GM23338 (cell line): ENCODE results near the gene SULT2B1. TPM values are rescaled to one million over a fixed set of nuclear protein-coding genes. Genes with fewer than 3 reads are reported as not detected.

Source experiments
- ATAC-seq: fragments of 200-7000 bp; cut with Tn5 transposase; 3 replicates; pipeline ENCODE4 v1.9.1; 2020
- DNase-seq: peaks from one replicate; pipeline ENCODE4 v3.0.0-alpha.2; 2015; ENCODE audit warnings: low spot score
- H2AFZ ChIP-seq: fragments of 200-600 bp; sonication (generic); 2 replicates; pipeline ENCODE4 v1.8.0; 2016; ENCODE audit warnings: antibody characterized with exemption, mild to moderate bottlenecking, moderate library complexity
- H3F3A ChIP-seq: fragments of 200-600 bp; sonication (generic); replicated peaks from 2 replicates; pipeline ENCODE4 v1.8.0; 2017; ENCODE audit warnings: antibody characterized with exemption, mixed run types, low read depth
- H3K27ac ChIP-seq: fragments of 200-600 bp; sonication (generic); 2 replicates; pipeline ENCODE4 v1.6.1; 2016; ENCODE audit warnings: low read depth
- H3K27me3 ChIP-seq: fragments of 200-600 bp; sonication (generic); 2 replicates; pipeline ENCODE4 v1.8.0; 2016; ENCODE audit warnings: mild to moderate bottlenecking, mixed run types, moderate library complexity; ENCODE audit not compliant: insufficient read depth
- H3K36me3 ChIP-seq: fragments of 200-600 bp; sonication (generic); 2 replicates; pipeline ENCODE4 v1.8.0; 2016; ENCODE audit warnings: mild to moderate bottlenecking; ENCODE audit not compliant: insufficient read depth
- H3K4me1 ChIP-seq: fragments of 200-600 bp; sonication (generic); 2 replicates; pipeline ENCODE4 v1.8.0; 2016; ENCODE audit warnings: mild to moderate bottlenecking, moderate library complexity; ENCODE audit not compliant: insufficient read depth
- H3K4me2 ChIP-seq: fragments of 200-600 bp; sonication (generic); 2 replicates; pipeline ENCODE4 v1.7.1; 2017; ENCODE audit warnings: mixed run types
- H3K4me3 ChIP-seq: fragments of 200-600 bp; sonication (generic); 2 replicates; pipeline ENCODE4 v1.6.1; 2016; ENCODE audit warnings: mixed run types
- H3K79me2 ChIP-seq: fragments of 200-600 bp; sonication (generic); replicated peaks from 2 replicates; pipeline ENCODE4 v1.8.0; 2017; ENCODE audit warnings: mild to moderate bottlenecking; ENCODE audit not compliant: insufficient read depth
- H3K9me2 ChIP-seq: fragments of 200-600 bp; sonication (generic); 2 replicates; pipeline ENCODE4 v1.8.0; 2017; ENCODE audit not compliant: insufficient read depth
- H4K20me1 ChIP-seq: fragments of 200-600 bp; sonication (generic); replicated peaks from 2 replicates; pipeline ENCODE4 v1.8.0; 2017; ENCODE audit warnings: mild to moderate bottlenecking; ENCODE audit not compliant: insufficient read depth
- H3K27ac Mint-ChIP-seq: 2 replicates; pipeline ENCODE4 v1.8.0; 2020; ENCODE audit warnings: inconsistent platforms, mild to moderate bottlenecking, moderate library complexity, mixed read lengths
- H3K27me3 Mint-ChIP-seq: 3 replicates; pipeline ENCODE4 v1.8.0; 2022; ENCODE audit warnings: low read depth, mild to moderate bottlenecking, moderate library complexity, mixed read lengths, inconsistent platforms; ENCODE audit not compliant: insufficient read depth, poor library complexity
- H3K36me3 Mint-ChIP-seq: 3 replicates; pipeline ENCODE4 v1.8.0; 2021; ENCODE audit warnings: low read depth, mild to moderate bottlenecking, inconsistent platforms, moderate library complexity, mixed read lengths
- H3K4me1 Mint-ChIP-seq: 3 replicates; pipeline ENCODE4 v1.8.0; 2020; ENCODE audit warnings: mild to moderate bottlenecking, inconsistent platforms, mixed read lengths
- H3K4me3 Mint-ChIP-seq: 3 replicates; pipeline ENCODE4 v1.8.0; 2021; ENCODE audit warnings: moderate library complexity, mild to moderate bottlenecking, inconsistent platforms, mixed read lengths
- H3K9me3 Mint-ChIP-seq: 3 replicates; pipeline ENCODE4 v1.8.0; 2020; ENCODE audit warnings: moderate library complexity, mild to moderate bottlenecking, inconsistent platforms, mixed read lengths
- CREB1 ChIP-seq: fragments of 250-450 bp; sonication (Bioruptor Pico); IDR thresholded peaks from 2 replicates; pipeline ENCODE4 v1.5.0; 2020; ENCODE audit warnings: low read depth, mild to moderate bottlenecking, moderate library complexity
- EZH2 ChIP-seq: fragments of 200-600 bp; sonication (generic); IDR thresholded peaks from one replicate; pipeline ENCODE4 v1.8.0; 2017; ENCODE audit warnings: antibody characterized with exemption, mild to moderate bottlenecking, low read depth; ENCODE audit not compliant: unreplicated experiment
- EZH2phosphoT487 ChIP-seq: fragments of 200-600 bp; sonication (generic); IDR thresholded peaks from one replicate; pipeline ENCODE4 v1.8.1; 2018; ENCODE audit warnings: antibody characterized with exemption; ENCODE audit not compliant: unreplicated experiment
- JUNB ChIP-seq: IDR thresholded peaks from one replicate; pipeline ENCODE4 v1.6.1; 2016; ENCODE audit warnings: antibody characterized with exemption; ENCODE audit not compliant: unreplicated experiment
- POLR2AphosphoS5 ChIP-seq: IDR thresholded peaks from 2 replicates; pipeline ENCODE4 v1.6.1; 2016; ENCODE audit warnings: antibody characterized with exemption, low read depth
- REST ChIP-seq: IDR thresholded peaks from one replicate; pipeline ENCODE4 v1.6.1; 2018; ENCODE audit warnings: antibody characterized with exemption; ENCODE audit not compliant: unreplicated experiment
- ZNF331 ChIP-seq: fragments of 250-450 bp; sonication (Bioruptor Pico); IDR thresholded peaks from 2 replicates; pipeline ENCODE4 v1.5.0; 2020; ENCODE audit warnings: low read depth, mild to moderate bottlenecking, moderate library complexity
- polyA plus RNA-seq: library from polyadenylated mRNA; unstranded; fragments of >200 nt; fragmentation: Nextera tagmentation; extraction: Ambion mirVana; gene quantifications from 2 replicates; pipeline ENCODE4 v1.2.1, GENCODE V29; 2016
- total RNA-seq: library from RNA; depleted of rRNA; stranded (reverse); fragments of >200 nt; shearing (Covaris generic); gene quantifications from 2 replicates; pipeline ENCODE4 v1.2.3, GENCODE V29; 2014
- TF ChIP-seq, protein P1 (sequence below): IDR thresholded peaks from 2 replicates; pipeline ENCODE4 v1.6.1; 2016; ENCODE audit warnings: antibody characterized with exemption

SULT2B1 gene
- total and polyA plus RNA-seq, 2 experiments from 2014 or later = 1.3 to 2.5 TPM

DNA sequence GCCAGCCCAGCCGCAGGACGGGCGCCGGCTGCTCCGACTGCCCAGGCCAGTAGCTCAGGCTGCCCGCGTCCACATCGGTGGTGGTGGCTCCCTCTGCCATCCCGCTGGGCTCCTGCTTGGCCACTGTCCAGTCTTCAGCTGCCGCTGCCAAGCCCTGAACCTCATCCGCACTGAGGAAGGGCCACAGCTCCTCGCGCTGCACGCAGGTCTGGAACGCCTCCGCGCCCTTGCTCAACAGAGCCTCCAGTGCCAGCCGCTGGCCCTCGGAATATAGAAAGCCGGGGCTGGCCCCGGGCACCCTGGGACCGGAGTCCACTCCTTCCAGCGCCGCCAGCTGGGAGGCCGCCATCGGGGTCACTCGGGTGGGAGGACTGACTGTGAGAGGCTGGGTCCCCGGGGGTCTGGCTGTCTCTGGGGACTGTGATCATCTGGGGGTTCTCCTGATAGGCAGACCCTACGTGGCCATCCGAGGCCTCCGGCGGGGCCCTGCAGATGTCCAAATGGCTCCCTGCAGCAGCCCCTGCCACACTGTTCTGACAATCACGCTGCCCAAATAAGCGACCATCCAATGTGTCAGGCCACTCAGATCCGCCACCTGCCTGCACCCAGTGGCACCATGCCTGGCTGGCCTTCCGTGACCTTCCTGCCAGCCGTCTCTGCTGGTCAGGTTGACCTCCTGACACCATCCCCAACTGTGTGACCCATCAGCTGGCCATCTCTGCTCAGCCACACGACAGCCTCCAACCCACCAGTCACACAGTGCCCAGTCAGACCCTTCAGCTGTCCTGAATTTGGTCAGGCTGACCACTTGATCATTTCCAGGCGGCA lies 61.3 kb downstream of the SULT2B1 start:
- ATAC-seq (no peak), DNase-seq (no peak)
- Histone ChIP-seq H3K27ac (peak overlapping the region; percentile 99; the same call in 1 of the 2 replicates), H3K4me2 (no peak overlapping the region), H3K36me3 (peaks cover 29% of the 10 kb centered on the region), H3K79me2 (peaks cover 25% of the 10 kb centered on the region), H2AFZ (no peak overlapping the region), H3K9me2 (no peaks in the 10 kb centered on the region), H4K20me1 (peaks cover 17% of the 10 kb centered on the region), H3K27me3 (no peaks in the 10 kb centered on the region), H3K4me1 (peaks cover 39% of the 10 kb centered on the region), H3F3A (peaks cover 42% of the 10 kb centered on the region), H3K4me3 (no peak overlapping the region)
- Mint-ChIP-seq H3K27ac (peak overlapping the region; percentile 98), H3K4me3 (peak overlapping the region; percentile 61), H3K9me3 (no peaks in the 10 kb centered on the region; the same call in 1 of the 3 replicates), H3K36me3 (peaks cover 46% of the 10 kb centered on the region), H3K27me3 (peaks cover 39% of the 10 kb centered on the region), H3K4me1 (peaks cover 44% of the 10 kb centered on the region)
- no peak for TF ChIP-seq CREB1 (CRISPR knock-in tag)
- TF ChIP-seq POLR2AphosphoS5 = 0 out of 2 replicates have a peak, but pooled peaks have one; percentile 4

- no peak for TF ChIP-seq JUNB
- peak; percentile 2; the same call in 1 of the 2 replicates for TF ChIP-seq POLR2AphosphoS5
- no peak overlapping the region for H2AFZ ChIP-seq
- Mint-ChIP-seq H3K4me1 (peaks cover 42% of the 10 kb centered on the region), H3K4me3 (peak overlapping the region; percentile 61), H3K9me3 (no peaks in the 10 kb centered on the region; the same call in 1 of the 3 replicates), H3K27ac (peak overlapping the region; percentile 98), H3K27me3 (peaks cover 42% of the 10 kb centered on the region), H3K36me3 (peaks cover 53% of the 10 kb centered on the region)
- H3K79me2 ChIP-seq = peaks cover 32% of the 10 kb centered on the region
- peaks cover 39% of the 10 kb centered on the region for H3K4me1 ChIP-seq
- peak overlapping the region; percentile 99 for H3K4me2 ChIP-seq
- H3K36me3 ChIP-seq = peaks cover 32% of the 10 kb centered on the region
- DNase-seq (no peak), ATAC-seq (peak; percentile 13)
- peak overlapping the region; percentile 99 for H3K27ac ChIP-seq
- H3K9me2 ChIP-seq = no peaks in the 10 kb centered on the region
- peaks cover 47% of the 10 kb centered on the region for H3F3A ChIP-seq
- no peaks in the 10 kb centered on the region for H3K27me3 ChIP-seq
- peaks cover 21% of the 10 kb centered on the region for H4K20me1 ChIP-seq
- H3K4me3 ChIP-seq = peak overlapping the region; percentile 49
Observed at GRCh38 chr19:48613852-48614435, 62.0 kb downstream of the SULT2B1 start.

DNA sequence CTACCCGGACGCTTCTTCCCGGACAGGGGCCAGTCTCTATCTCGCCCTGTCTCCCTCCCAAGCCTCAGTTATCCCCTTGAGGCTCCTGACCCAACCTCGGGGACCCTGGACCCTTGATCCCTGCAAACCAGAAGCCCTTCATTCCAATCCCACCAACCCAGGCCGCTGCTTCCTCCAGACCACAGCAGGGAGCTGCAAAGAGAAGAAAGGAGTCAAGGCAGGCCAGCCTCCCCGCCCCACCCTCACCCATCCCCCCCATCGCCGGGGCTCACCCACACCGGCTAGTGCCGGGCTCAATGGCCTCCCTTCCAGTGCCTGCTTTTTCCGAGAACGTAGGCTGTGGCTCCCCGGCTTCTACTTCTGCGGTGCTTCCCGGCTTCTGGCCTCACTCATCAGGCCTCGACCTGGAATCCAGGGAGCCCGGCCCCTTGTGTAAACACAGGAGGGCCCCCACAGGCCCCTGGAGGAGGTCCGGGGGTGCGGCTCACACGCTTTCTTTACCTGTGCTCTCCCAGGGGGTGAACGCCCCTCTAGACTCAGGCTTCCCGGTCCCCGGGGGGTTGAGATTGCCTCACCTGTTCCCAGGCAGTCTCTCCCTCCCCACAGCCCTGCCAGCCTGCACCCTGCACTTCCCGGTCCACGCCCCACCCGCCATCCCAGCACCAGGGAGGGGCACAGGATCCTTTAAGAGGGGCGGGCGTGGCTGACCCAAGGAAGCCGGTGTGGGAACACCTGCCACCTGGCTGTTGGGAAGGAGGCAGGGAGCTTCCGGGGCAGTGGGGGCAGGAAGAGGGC lies 62.7 kb downstream of the SULT2B1 start, which contains the start of gene FAM83E:
Gene FAM83E, minus strand, starts transcription at position 641 of the 795 bp plus-strand sequence. CDS start 1,704 bp downstream, outside the sequence.
- peak within 1 kb of the TSS; percentile 49 for H3K4me3 ChIP-seq
- no peaks in the 10 kb centered on the region; the same call in 1 of the 3 replicates for H3K9me3 Mint-ChIP-seq
- H3K79me2 ChIP-seq = peaks cover 33% of the 10 kb centered on the region
- H2AFZ ChIP-seq = no peak within 1 kb of the TSS
- peaks cover 44% of the 10 kb centered on the region for H3K4me1 Mint-ChIP-seq
- peak; percentile 93 for DNase-seq
- peak within 1 kb of the TSS; percentile 61 for H3K4me3 Mint-ChIP-seq
- peak within 1 kb of the TSS; percentile 99 for H3K27ac ChIP-seq
- peak within 1 kb of the TSS; percentile 98 for H3K27ac Mint-ChIP-seq
- H3K4me1 ChIP-seq = peaks cover 39% of the 10 kb centered on the region
- no peaks in the 10 kb centered on the region for H3K27me3 ChIP-seq
- peak; percentile 29 for ATAC-seq
- H3K36me3 ChIP-seq = peaks cover 32% of the 10 kb centered on the region
- H4K20me1 ChIP-seq = peaks cover 21% of the 10 kb centered on the region
- H3F3A ChIP-seq = peaks cover 47% of the 10 kb centered on the region
- no peaks in the 10 kb centered on the region for H3K9me2 ChIP-seq
- peak within 1 kb of the TSS; percentile 99 for H3K4me2 ChIP-seq
- H3K27me3 Mint-ChIP-seq = peaks cover 43% of the 10 kb centered on the region
- H3K36me3 Mint-ChIP-seq = peaks cover 53% of the 10 kb centered on the region
- TF ChIP-seq POLR2AphosphoS5 (peak; percentile 68), REST (no peak), EZH2phosphoT487 (no peak), EZH2 (no peak), ZNF331 (CRISPR knock-in tag) (no peak)
- TF ChIP-seq, protein P1, sequence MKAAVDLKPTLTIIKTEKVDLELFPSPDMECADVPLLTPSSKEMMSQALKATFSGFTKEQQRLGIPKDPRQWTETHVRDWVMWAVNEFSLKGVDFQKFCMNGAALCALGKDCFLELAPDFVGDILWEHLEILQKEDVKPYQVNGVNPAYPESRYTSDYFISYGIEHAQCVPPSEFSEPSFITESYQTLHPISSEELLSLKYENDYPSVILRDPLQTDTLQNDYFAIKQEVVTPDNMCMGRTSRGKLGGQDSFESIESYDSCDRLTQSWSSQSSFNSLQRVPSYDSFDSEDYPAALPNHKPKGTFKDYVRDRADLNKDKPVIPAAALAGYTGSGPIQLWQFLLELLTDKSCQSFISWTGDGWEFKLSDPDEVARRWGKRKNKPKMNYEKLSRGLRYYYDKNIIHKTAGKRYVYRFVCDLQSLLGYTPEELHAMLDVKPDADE = no peak; the same call in 1 of the 2 replicates
